HepG2 (cell line): Measurements from ENCODE around the gene CD177.

Source experiments
- KLF9 ChIP-seq: IDR thresholded peaks from 2 replicates; pipeline ENCODE4 v1.6.1; 2016; ENCODE audit warnings: low read depth
- TARDBP ChIP-seq: sonication (generic); formaldehyde crosslinking; IDR thresholded peaks from 2 replicates; pipeline ENCODE4 v1.8.0; 2022; ENCODE audit warnings: mild to moderate bottlenecking, missing genetic modification reagents
- ZNF224 ChIP-seq: sonication (generic); formaldehyde crosslinking; IDR thresholded peaks from 2 replicates; pipeline ENCODE4 v1.5.0; 2020; ENCODE audit warnings: mild to moderate bottlenecking, missing genetic modification reagents
- ZNF609 ChIP-seq: sonication (generic); formaldehyde crosslinking; IDR thresholded peaks from 2 replicates; pipeline ENCODE4 v1.4.0; 2020; ENCODE audit warnings: mild to moderate bottlenecking, missing genetic modification reagents, borderline replicate concordance
- TF ChIP-seq, protein P1 (sequence below): sonication (generic); formaldehyde crosslinking; IDR thresholded peaks from 2 replicates; pipeline ENCODE4 v1.5.0; 2020; ENCODE audit warnings: mild to moderate bottlenecking, missing genetic modification reagents, moderate library complexity
- TF ChIP-seq, protein P2 (sequence below): sonication (generic); formaldehyde crosslinking; conservative IDR thresholded peaks from 2 replicates; pipeline ENCODE4 v1.4.0; 2020; ENCODE audit warnings: missing genetic modification reagents
- TF ChIP-seq, protein P3 (sequence below): sonication (generic); formaldehyde crosslinking; IDR thresholded peaks from 2 replicates; pipeline ENCODE4 v1.8.0; 2022; ENCODE audit warnings: mild to moderate bottlenecking, missing genetic modification reagents; ENCODE audit not compliant: insufficient replicate concordance

DNA sequence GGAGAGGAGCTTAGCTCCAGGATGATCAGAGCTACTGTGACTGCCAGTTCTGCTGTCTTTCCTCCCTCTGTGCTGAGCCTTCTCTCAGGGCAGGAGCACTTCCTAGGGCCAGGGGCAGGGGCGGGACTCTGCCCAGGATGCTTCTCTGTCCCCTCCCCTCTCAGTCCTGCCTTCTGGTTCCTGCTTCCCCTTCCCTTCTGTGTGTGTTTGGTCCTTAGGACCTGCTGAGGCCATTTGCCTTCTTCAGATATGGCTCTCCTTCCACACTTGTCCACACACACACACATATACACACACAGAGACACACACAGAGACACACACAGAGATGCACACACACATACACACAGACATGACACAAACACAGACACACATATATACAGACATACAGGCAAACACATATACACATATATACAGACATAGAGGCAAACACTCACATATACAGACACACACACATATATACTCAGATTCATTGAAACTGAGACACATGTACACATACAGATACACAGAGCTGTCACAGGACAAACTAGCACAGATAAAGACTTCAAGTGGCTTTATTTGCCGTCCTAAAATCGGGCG lies 22.0 kb upstream of the CD177 start:
- TF ChIP-seq, protein P1, sequence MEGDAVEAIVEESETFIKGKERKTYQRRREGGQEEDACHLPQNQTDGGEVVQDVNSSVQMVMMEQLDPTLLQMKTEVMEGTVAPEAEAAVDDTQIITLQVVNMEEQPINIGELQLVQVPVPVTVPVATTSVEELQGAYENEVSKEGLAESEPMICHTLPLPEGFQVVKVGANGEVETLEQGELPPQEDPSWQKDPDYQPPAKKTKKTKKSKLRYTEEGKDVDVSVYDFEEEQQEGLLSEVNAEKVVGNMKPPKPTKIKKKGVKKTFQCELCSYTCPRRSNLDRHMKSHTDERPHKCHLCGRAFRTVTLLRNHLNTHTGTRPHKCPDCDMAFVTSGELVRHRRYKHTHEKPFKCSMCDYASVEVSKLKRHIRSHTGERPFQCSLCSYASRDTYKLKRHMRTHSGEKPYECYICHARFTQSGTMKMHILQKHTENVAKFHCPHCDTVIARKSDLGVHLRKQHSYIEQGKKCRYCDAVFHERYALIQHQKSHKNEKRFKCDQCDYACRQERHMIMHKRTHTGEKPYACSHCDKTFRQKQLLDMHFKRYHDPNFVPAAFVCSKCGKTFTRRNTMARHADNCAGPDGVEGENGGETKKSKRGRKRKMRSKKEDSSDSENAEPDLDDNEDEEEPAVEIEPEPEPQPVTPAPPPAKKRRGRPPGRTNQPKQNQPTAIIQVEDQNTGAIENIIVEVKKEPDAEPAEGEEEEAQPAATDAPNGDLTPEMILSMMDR (CRISPR knock-in tag) = no peak
- TF ChIP-seq KLF9 (CRISPR knock-in tag) (no peak), TARDBP (CRISPR knock-in tag) (no peak), ZNF224 (no peak), ZNF609 (CRISPR knock-in tag) (no peak)
- TF ChIP-seq, protein P2, sequence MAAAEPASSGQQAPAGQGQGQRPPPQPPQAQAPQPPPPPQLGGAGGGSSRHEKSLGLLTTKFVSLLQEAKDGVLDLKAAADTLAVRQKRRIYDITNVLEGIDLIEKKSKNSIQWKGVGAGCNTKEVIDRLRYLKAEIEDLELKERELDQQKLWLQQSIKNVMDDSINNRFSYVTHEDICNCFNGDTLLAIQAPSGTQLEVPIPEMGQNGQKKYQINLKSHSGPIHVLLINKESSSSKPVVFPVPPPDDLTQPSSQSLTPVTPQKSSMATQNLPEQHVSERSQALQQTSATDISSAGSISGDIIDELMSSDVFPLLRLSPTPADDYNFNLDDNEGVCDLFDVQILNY (CRISPR knock-in tag) = no peak
- TF ChIP-seq, protein P3, sequence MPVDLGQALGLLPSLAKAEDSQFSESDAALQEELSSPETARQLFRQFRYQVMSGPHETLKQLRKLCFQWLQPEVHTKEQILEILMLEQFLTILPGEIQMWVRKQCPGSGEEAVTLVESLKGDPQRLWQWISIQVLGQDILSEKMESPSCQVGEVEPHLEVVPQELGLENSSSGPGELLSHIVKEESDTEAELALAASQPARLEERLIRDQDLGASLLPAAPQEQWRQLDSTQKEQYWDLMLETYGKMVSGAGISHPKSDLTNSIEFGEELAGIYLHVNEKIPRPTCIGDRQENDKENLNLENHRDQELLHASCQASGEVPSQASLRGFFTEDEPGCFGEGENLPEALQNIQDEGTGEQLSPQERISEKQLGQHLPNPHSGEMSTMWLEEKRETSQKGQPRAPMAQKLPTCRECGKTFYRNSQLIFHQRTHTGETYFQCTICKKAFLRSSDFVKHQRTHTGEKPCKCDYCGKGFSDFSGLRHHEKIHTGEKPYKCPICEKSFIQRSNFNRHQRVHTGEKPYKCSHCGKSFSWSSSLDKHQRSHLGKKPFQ (CRISPR knock-in tag) = no peak
